Measurements from ENCODE around the gene TMPRSS11D. TPM values are rescaled to one million over a fixed set of nuclear protein-coding genes. Genes with fewer than 3 reads are reported as not detected.

Gene TMPRSS11D
- total and polyA plus RNA-seq, 2 of the 8 experiments (the other 6 are each of a cell fraction or from before 2014, with no cell fraction given) = not detected

- TF ChIP-seq, protein P1, sequence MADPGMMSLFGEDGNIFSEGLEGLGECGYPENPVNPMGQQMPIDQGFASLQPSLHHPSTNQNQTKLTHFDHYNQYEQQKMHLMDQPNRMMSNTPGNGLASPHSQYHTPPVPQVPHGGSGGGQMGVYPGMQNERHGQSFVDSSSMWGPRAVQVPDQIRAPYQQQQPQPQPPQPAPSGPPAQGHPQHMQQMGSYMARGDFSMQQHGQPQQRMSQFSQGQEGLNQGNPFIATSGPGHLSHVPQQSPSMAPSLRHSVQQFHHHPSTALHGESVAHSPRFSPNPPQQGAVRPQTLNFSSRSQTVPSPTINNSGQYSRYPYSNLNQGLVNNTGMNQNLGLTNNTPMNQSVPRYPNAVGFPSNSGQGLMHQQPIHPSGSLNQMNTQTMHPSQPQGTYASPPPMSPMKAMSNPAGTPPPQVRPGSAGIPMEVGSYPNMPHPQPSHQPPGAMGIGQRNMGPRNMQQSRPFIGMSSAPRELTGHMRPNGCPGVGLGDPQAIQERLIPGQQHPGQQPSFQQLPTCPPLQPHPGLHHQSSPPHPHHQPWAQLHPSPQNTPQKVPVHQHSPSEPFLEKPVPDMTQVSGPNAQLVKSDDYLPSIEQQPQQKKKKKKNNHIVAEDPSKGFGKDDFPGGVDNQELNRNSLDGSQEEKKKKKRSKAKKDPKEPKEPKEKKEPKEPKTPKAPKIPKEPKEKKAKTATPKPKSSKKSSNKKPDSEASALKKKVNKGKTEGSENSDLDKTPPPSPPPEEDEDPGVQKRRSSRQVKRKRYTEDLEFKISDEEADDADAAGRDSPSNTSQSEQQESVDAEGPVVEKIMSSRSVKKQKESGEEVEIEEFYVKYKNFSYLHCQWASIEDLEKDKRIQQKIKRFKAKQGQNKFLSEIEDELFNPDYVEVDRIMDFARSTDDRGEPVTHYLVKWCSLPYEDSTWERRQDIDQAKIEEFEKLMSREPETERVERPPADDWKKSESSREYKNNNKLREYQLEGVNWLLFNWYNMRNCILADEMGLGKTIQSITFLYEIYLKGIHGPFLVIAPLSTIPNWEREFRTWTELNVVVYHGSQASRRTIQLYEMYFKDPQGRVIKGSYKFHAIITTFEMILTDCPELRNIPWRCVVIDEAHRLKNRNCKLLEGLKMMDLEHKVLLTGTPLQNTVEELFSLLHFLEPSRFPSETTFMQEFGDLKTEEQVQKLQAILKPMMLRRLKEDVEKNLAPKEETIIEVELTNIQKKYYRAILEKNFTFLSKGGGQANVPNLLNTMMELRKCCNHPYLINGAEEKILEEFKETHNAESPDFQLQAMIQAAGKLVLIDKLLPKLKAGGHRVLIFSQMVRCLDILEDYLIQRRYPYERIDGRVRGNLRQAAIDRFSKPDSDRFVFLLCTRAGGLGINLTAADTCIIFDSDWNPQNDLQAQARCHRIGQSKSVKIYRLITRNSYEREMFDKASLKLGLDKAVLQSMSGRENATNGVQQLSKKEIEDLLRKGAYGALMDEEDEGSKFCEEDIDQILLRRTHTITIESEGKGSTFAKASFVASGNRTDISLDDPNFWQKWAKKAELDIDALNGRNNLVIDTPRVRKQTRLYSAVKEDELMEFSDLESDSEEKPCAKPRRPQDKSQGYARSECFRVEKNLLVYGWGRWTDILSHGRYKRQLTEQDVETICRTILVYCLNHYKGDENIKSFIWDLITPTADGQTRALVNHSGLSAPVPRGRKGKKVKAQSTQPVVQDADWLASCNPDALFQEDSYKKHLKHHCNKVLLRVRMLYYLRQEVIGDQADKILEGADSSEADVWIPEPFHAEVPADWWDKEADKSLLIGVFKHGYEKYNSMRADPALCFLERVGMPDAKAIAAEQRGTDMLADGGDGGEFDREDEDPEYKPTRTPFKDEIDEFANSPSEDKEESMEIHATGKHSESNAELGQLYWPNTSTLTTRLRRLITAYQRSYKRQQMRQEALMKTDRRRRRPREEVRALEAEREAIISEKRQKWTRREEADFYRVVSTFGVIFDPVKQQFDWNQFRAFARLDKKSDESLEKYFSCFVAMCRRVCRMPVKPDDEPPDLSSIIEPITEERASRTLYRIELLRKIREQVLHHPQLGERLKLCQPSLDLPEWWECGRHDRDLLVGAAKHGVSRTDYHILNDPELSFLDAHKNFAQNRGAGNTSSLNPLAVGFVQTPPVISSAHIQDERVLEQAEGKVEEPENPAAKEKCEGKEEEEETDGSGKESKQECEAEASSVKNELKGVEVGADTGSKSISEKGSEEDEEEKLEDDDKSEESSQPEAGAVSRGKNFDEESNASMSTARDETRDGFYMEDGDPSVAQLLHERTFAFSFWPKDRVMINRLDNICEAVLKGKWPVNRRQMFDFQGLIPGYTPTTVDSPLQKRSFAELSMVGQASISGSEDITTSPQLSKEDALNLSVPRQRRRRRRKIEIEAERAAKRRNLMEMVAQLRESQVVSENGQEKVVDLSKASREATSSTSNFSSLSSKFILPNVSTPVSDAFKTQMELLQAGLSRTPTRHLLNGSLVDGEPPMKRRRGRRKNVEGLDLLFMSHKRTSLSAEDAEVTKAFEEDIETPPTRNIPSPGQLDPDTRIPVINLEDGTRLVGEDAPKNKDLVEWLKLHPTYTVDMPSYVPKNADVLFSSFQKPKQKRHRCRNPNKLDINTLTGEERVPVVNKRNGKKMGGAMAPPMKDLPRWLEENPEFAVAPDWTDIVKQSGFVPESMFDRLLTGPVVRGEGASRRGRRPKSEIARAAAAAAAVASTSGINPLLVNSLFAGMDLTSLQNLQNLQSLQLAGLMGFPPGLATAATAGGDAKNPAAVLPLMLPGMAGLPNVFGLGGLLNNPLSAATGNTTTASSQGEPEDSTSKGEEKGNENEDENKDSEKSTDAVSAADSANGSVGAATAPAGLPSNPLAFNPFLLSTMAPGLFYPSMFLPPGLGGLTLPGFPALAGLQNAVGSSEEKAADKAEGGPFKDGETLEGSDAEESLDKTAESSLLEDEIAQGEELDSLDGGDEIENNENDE (IDR thresholded peaks at IDR 0.05; ENCODE audit: insufficient replicate concordance, low read length) = no peak
- TF ChIP-seq TEAD4 (IDR thresholded peaks at IDR 0.05; ENCODE audit: low read depth, low read length) = no peak
- TF ChIP-seq SP2 (IDR thresholded peaks at IDR 0.05; ENCODE audit: low read length) = no peak
- TF ChIP-seq GTF2F1 (IDR thresholded peaks at IDR 0.05; ENCODE audit: borderline replicate concordance, low read depth, low read length) = no peak
- TF ChIP-seq SP4 (IDR thresholded peaks at IDR 0.05; ENCODE audit: low read length) = no peak
- TF ChIP-seq KDM4A (IDR thresholded peaks at IDR 0.05; ENCODE audit: low read depth, low read length, severe bottlenecking) = no peak
These were observed 23.8 kb upstream of the TMPRSS11D start (continued) for GRCh38 chr4:67907650-67908049.
